Astrocyte of the spinal cord (primary cell): ENCODE measurements around the gene PIP.
"Not testable (repeated sequence)": the region's sequence is repeated elsewhere in the genome, so short reads cannot be mapped to it uniquely, and the experiment has no call there.

ENCODE experiments used
- DNase-seq: peaks from one replicate; pipeline ENCODE4 v3.0.0; 2011; ENCODE audit warnings: low read depth, low spot score
- H3K4me3 ChIP-seq: 2 replicates; pipeline ENCODE4 v1.5.1; 2011; ENCODE audit warnings: low read depth, mild to moderate bottlenecking, low read length, moderate library complexity
- in situ Hi-C: cut with HindIII; loops from 2 replicates; pipeline ENCODE4 v1.10.0; 2017; ENCODE audit warnings: low sequenced_read_pairs
- TF ChIP-seq, protein P1 (sequence below): IDR thresholded peaks from 2 replicates; pipeline ENCODE4 v1.5.1; 2012; ENCODE audit warnings: low read depth, mild to moderate bottlenecking, low read length, inconsistent platforms

Gene PIP

DNA sequence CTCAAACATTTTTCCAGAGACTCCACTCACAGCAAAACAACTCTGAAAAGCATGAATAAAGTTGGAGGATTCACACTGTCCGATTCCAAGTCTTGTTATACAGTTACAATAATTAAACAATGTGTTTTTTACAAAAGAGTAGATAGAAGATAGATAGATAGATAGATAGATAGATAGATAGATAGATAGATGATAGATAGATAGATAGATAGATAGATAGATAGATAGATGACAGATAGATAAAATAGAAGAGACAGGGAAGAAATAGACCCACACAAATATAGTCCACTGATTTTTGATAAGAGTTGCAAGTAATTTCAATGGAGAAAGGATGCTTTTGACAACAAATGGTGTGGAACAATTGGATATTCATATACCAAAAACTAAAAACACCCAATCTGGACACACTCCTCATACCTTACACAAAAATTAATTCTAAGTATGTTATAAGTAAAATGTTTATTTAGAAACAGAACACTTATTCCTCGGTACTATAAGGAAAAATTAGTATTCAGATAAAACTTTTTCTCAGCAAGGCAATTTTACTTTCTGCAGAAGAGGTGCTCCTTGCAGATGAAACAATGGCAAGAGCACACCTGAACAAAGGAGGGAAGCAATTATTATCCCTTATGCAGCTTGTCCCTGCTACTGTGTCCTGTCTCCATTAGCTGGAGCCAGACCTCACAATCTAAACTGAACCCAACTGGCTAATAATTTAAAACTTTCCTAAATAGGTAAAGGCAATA, 45.7 kb downstream of the PIP start:
- TF ChIP-seq, protein P1, sequence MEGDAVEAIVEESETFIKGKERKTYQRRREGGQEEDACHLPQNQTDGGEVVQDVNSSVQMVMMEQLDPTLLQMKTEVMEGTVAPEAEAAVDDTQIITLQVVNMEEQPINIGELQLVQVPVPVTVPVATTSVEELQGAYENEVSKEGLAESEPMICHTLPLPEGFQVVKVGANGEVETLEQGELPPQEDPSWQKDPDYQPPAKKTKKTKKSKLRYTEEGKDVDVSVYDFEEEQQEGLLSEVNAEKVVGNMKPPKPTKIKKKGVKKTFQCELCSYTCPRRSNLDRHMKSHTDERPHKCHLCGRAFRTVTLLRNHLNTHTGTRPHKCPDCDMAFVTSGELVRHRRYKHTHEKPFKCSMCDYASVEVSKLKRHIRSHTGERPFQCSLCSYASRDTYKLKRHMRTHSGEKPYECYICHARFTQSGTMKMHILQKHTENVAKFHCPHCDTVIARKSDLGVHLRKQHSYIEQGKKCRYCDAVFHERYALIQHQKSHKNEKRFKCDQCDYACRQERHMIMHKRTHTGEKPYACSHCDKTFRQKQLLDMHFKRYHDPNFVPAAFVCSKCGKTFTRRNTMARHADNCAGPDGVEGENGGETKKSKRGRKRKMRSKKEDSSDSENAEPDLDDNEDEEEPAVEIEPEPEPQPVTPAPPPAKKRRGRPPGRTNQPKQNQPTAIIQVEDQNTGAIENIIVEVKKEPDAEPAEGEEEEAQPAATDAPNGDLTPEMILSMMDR: no peak
- no peak overlapping the region for H3K4me3 ChIP-seq
- in situ Hi-C loops: no loop called here
- DNase-seq: no peak

DNA sequence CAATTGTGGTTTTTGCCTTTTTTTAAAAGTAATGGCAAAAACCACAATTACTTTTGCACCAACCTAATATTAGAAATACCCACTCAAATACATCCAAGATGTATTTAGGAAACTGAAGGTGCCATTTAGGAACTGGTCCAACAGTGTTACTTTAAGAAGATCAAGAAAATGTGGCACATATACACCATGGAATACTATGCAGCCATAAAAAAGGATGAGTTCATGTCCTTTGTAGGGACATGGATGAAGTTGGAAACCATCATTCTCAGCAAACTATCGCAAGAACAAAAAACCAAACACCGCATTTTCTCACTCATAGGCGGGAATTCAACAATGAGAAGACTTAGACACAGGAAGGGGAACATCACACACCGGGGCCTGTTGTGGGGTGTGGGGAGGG, 48.9 kb downstream of the PIP start:
- H3K4me3 ChIP-seq, DNase-seq, in situ Hi-C loops: not testable (repeated sequence)

DNA sequence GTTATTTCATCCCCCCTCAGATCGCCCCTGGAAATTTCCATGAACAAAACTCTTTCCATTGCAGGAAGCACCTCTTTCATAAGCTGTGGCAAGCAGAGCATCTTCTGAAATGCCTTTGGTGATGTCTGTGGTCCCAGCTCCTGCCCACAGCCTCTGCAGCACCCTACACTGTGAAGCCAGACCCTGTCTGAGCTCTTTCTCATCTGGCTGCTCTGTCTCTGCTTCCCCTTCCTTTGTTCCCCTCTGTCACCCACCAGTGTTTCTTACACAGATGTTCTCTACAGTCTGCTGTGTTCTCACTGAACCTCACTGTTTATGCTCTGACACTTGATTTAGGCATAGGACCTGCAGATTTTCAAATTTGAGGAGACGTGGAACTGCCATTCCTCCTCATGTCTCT, 49.5 kb downstream of the PIP start:
- H3K4me3 ChIP-seq: no peak overlapping the region
- in situ Hi-C loops: no loop called here
- TF ChIP-seq, protein P1: no peak
- DNase-seq: no peak

DNA sequence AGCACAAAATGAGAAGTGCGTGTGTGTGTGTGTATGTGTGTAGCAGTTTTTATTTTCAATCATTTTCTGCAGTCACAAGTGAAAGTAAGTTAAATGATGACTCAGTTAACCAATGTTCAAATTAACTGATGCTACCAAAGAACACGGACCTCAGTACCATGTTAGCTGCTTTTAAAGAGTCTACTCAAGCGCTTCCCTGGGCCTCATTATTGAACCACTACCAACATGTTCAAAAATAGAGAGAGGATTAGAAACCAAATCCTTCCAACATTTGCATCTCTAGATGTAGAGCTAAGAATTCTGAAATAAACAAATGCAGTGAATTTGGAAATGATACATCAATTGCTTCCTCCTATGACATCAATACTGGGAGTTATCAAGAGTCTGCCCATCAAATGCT, 51.1 kb downstream of the PIP start, which contains the start of gene TAS2R39:
TAS2R39 (plus strand) TSS at position 396 of the 400 bp plus-strand sequence; CDS start at position 396, 0 bp downstream.
- no peak for DNase-seq
- in situ Hi-C loops: no loop called here
- TF ChIP-seq, protein P1: no peak
- no peak within 1 kb of the TSS for H3K4me3 ChIP-seq

DNA sequence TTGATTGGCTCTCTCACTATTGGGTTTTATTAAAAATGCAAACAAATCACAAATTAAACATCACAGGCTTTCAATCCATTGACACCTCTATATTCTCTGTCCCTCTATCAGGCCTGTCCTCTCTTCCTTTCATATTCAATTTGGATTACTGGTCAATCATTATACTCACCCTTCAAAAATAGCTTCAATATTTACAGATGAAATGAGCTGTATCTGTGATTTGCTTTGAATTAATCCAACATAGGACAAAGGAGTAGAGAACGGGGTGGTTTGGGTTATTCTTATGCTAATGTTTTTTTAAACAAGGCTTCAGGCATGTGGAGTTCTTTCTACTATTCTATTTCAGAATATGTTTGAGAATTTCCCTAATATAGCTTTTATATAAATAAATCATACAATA, 53.7 kb downstream of the PIP start:
- in situ Hi-C loops: no loop called here

DNA sequence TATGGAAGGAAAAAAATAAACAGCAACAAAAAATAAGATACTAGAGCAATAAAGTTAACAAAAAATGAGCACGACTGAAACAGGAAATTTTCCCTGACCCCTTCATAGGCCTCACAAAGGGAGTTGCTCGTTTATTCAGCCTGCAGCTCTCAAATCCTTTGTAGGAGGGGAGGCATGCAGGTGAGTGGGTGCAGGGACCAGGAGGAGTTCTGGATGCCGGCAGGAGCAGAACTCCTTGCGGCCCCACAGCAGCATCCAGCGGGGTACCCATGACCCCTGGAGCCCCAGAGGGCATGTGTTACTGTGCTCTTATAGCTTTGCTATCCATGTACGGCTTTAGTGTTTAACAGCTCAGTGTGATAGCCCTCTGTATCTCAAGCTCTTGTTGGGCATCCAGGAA, 57.1 kb downstream of the PIP start:
- DNase-seq: no peak
- TF ChIP-seq, protein P1: no peak
- in situ Hi-C loops: no loop called here
- no peak overlapping the region for H3K4me3 ChIP-seq

More for the DNA sequence above, 53.7 kb downstream of the PIP start:
- TF ChIP-seq, protein P1: no peak
- no peak overlapping the region for H3K4me3 ChIP-seq
- DNase-seq: no peak
